ENCODE data around the gene INTS3.
A peak's percentile ranks its signal among the peaks of the same experiment; 100 is the strongest.

INTS3 gene

GRCh38 chr1:153786038-153786790 lies 58.4 kb downstream of the INTS3 start:
- H3K36me3 ChIP-seq: no peaks in the 10 kb centered on the region
- intact Hi-C loops (cut with DNase I; ENCODE audit: low total_unique reads): no loop called here
- no peak overlapping the region for H3K27ac ChIP-seq
- H3K27me3 ChIP-seq: no peaks in the 10 kb centered on the region
- peaks cover 0 to 30% (median 24%) of the 10 kb centered on the region in 4 donors for H3K4me1 ChIP-seq
- H3K4me3 ChIP-seq: no peak overlapping the region
- DNase-seq: no peak
- no peaks in the 10 kb centered on the region for H3K9me3 ChIP-seq
- no peak for TF ChIP-seq CTCF (IDR thresholded peaks at IDR 0.05)

GRCh38 chr1:153789478-153790034 lies 61.7 kb downstream of the INTS3 start:
- Histone ChIP-seq H3K27me3 (no peaks in the 10 kb centered on the region), H3K9me3 (no peaks in the 10 kb centered on the region), H3K4me1 (peaks cover 0 to 24% (median 19%) of the 10 kb centered on the region in 4 donors), H3K4me3 (peak overlapping the region; percentile 45 to 48), H3K36me3 (no peaks in the 10 kb centered on the region), H3K27ac (peak overlapping the region; percentile 91 to 93)
- peak in 1 of 2 donors; percentile 71 for DNase-seq
- intact Hi-C loops (cut with DNase I; ENCODE audit: low total_unique reads): no loop called here
- TF ChIP-seq CTCF (IDR thresholded peaks at IDR 0.05): no peak

- Histone ChIP-seq H3K4me3 (peak overlapping the region; percentile 45 to 48), H3K27ac (peak overlapping the region; percentile 91 to 93), H3K27me3 (no peaks in the 10 kb centered on the region), H3K4me1 (peaks cover 0 to 24% (median 19%) of the 10 kb centered on the region in 4 donors), H3K36me3 (no peaks in the 10 kb centered on the region), H3K9me3 (no peaks in the 10 kb centered on the region)
- intact Hi-C loops (cut with DNase I; ENCODE audit: low total_unique reads): no loop called here
- no peak for TF ChIP-seq CTCF (IDR thresholded peaks at IDR 0.05)
- DNase-seq: peak; percentile 91 to 97
These were observed 62.6 kb downstream of the INTS3 start for GRCh38 chr1:153790313-153790965.

GRCh38 chr1:153790966-153791647 lies 63.3 kb downstream of the INTS3 start:
- Histone ChIP-seq H3K9me3 (no peaks in the 10 kb centered on the region), H3K4me1 (peaks cover 0 to 24% (median 19%) of the 10 kb centered on the region in 4 donors), H3K4me3 (peak overlapping the region; percentile 45 to 48), H3K27me3 (no peaks in the 10 kb centered on the region), H3K36me3 (no peaks in the 10 kb centered on the region), H3K27ac (peak overlapping the region; percentile 91 to 93)
- DNase-seq: peak in 1 of 2 donors; percentile 67
- no peak for TF ChIP-seq CTCF (IDR thresholded peaks at IDR 0.05)
- intact Hi-C loops (cut with DNase I; ENCODE audit: low total_unique reads): no loop called here

GRCh38 chr1:153791648-153792253 lies 63.9 kb downstream of the INTS3 start:
- TF ChIP-seq CTCF (IDR thresholded peaks at IDR 0.05): no peak
- H3K4me3 ChIP-seq: no peak overlapping the region
- intact Hi-C loops (cut with DNase I; ENCODE audit: low total_unique reads): no loop called here
- H3K27ac ChIP-seq: peak overlapping the region; percentile 91 to 93
- H3K36me3 ChIP-seq: no peaks in the 10 kb centered on the region
- DNase-seq: peak; percentile 19 to 64
- H3K27me3 ChIP-seq: no peaks in the 10 kb centered on the region
- H3K9me3 ChIP-seq: no peaks in the 10 kb centered on the region
- peaks cover 0 to 24% (median 19%) of the 10 kb centered on the region in 4 donors for H3K4me1 ChIP-seq

Measured in tibial artery (tissue), 4 donors.